Activated T-cell treated with anti-CD3 and anti-CD28 coated beads for 4 hours (primary cell): ENCODE measurements around the gene ZNF599.

Source experiments
- DNase-seq: peaks from one replicate; pipeline ENCODE4 v3.0.0-alpha.2; 2020

The ZNF599 gene

GRCh38 chr19:34734537-34735103 lies 38.4 kb downstream of the ZNF599 start:
- DNase-seq = no peak

- peak; percentile 75 for DNase-seq
Measured at GRCh38 chr19:34733746-34734536, 39.1 kb downstream of the ZNF599 start, which contains the start of gene ZNF181. Gene ZNF181 (plus strand): TSS chr19:34734243. CDS start chr19:34735038, 795 bp downstream.

GRCh38 chr19:34733266-34733745 lies 39.7 kb downstream of the ZNF599 start:
- DNase-seq = no peak

- DNase-seq = no peak
Measured at GRCh38 chr19:34732612-34733211, 40.3 kb downstream of the ZNF599 start.

- DNase-seq = no peak
Measured at GRCh38 chr19:34731964-34732363, 41.1 kb downstream of the ZNF599 start.

GRCh38 chr19:34731019-34731829 lies 41.8 kb downstream of the ZNF599 start:
- DNase-seq = no peak

GRCh38 chr19:34725400-34725799 lies 47.6 kb downstream of the ZNF599 start:
- DNase-seq = no peak

GRCh38 chr19:34722353-34722752 lies 50.7 kb downstream of the ZNF599 start:
- DNase-seq = no peak

- DNase-seq = no peak
Measured at GRCh38 chr19:34715357-34715756, 57.7 kb downstream of the ZNF599 start.

GRCh38 chr19:34713262-34713637 lies 59.8 kb downstream of the ZNF599 start:
- no peak for DNase-seq

- DNase-seq = peak; percentile 58
Measured at GRCh38 chr19:34712395-34713261, 60.4 kb downstream of the ZNF599 start.

- no peak for DNase-seq
Measured at GRCh38 chr19:34711890-34712289, 61.1 kb downstream of the ZNF599 start.
